Forelimb muscle (tissue), 1 donor: Measurements from ENCODE around the gene SREBF1. TPM values are rescaled to one million over a fixed set of nuclear protein-coding genes. Genes with fewer than 3 reads are reported as not detected.
"Not testable (repeated sequence)": the region's sequence is repeated elsewhere in the genome, so short reads cannot be mapped to it uniquely, and the experiment has no call there.

Source experiments
- DNase-seq: peaks from one replicate; pipeline ENCODE4 v3.0.0-alpha.2; 2013; ENCODE audit warnings: low read depth
- polyA plus RNA-seq: library from polyadenylated mRNA; unstranded; fragments of 120-200 nt; gene quantifications from one replicate; pipeline ENCODE4 v1.2.1, GENCODE V29; 2013; ENCODE audit not compliant: insufficient read length

Gene SREBF1
- polyA plus RNA-seq, 1 donor, result 33.2 TPM

DNA sequence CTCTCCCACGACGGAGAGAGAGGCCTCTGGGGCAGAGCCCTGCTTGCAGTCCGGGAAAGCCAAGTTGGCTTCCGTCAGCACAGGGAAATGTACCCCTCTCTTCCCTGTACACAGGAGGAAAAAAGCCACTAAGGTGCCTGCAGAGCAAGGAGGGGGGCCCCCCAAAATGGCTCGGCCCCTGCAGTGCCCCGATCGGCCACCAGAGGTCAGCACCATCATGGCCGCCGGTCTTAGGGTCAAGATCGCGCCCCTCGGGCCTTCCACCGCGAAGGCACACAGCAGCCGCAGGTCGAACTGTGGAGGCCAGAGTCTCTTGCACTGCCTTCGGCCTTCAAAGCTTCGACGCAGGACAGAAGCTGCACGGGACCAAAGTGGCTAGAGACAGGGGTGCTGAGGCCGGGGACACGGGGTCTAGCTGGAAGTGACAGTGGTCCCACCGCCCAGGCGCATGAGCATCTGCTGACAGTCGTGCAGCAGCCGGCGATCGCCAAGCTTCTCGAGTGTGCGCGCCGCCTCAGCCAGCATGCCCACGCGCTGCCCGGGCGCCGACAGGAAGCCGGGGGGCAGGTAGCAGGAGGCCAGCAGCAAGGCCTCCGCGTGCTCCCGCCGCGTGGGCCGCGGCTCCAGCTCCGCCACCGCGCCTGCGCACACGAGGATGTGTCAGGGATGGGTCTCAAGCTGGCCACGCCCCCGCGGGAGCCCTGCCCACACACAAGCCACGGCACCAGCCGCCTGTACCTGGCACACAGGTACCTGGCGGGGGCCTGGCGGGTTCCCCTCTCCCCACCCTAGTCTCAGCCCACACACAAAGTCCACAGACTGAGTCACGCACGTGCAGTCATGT is 24.4 kb downstream of the SREBF1 start:
- no peak for DNase-seq

DNA sequence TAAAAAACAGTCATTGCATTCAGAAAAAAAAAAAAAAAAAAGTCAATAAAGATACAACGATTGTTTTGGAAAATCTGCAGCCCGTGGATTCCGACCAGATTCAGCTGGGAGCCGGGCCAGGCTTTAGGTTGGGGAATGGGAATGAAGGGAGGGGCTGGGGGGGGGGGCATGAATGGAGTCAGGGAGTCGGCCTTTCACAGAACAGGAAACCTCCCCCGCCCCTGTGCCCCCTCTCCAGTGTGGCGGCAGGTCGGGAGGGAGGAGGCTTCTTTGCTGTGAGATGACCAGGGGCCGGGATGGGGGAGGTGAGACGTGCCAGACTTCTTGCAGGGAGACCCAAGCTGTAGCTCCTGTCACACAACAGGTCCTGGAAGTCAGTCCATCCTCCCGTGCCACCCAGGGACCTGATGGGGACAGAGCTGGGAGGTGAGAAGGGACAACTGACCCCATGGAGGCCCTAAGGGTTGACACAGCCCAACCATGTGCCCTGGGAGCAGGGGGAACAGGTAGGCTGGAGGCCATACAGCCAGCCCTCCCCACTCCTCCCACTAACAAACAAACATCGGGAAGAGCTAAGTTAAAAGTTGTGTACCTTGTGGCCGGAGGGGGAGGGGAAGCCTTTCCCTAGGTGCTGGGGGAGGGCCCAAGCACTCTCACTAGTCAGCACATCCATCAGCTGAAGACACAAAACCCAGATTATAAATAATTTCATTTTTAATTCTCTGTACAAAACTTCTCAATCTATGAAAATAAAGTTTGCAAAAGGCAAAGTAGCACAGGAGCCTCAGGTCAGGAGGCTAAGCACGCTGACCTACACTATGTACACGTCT is 25.2 kb downstream of the SREBF1 start:
- DNase-seq, result no peak

DNA sequence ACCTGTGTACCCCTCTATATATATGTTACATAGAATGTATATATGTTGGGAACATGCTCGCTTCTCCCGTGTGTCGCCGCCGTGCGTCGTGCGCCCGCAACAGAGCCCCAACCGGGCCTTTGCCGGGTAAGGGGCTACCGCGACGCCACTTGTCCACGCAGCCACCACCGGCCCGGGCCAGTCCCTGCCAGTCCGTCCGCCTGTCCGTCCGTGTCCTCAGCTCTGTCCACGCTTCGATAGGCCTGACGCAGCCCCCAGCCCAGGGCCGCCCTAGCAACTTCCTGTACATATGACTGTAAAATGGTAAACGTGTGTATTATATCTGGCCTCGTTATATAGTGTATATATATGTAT is 25.9 kb downstream of the SREBF1 start:
- DNase-seq, result no peak

DNA sequence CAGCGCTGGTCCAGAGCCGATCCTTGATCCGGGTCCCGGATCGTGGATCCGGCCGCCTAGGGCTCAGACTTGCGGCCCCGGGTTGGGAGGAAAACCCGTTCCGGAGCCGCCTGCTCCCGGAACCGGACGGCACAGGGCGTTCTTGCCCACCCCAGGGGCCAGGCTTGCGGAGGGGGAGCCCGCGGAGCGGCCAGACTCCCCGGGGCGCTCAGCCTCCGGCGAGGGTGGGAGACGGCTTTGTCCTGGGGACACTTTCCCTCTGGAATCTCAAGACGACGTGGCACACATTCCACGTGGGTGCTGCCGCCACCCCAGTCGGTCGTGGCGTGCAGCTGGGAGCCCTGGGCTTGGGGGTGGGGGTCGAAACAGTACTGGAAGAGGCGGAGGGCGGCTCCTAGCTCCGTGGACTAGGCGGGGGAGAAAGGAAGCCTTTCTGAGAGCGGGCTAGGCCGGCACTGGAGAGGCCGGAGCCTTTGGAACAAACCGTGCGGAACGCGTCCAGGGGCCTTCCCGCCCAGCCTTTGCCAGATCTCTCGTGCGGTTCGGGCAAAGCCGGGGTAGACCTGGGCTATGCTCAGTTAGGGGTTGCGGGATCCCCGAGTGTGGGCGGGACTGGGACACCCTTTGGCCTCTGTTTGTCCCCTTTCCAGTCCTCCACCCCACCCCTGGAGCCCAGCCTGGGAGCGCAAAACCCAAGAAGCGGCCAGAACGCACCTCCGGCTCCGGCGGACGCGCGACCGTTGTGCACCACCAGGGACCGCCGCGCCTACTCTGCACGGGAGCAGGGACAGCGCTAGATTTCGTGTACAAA is 26.5 kb downstream of the SREBF1 start:
- DNase-seq, result no peak

DNA sequence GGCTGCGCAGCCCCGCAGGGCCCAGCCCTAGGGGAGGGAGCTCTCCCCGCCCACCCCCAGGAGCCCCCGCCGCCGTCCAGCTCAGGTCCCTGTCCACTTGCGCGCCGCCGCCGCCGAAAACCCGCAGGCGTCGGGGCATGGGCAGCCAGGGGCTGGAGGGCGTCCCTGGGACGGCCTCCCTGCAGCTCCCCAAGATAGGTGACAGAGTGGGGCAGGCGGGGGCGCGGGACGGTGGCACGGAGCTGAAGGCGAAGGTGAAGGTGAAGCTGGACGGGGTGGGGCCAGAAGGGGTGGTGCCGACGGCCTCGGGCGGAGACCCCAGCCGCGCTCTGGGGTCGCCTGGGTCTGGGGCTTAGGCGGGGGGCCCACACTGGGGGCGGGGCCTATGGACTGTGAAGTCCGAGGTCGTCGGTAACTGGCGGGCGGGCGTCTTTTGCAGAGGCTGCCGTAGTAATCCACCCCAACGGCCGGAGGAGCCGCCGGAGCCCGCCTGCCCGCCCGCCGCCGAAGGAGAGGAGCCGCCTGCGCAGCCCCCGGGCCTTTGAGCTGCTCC is 27.2 kb downstream of the SREBF1 start:
- no peak for DNase-seq

DNA sequence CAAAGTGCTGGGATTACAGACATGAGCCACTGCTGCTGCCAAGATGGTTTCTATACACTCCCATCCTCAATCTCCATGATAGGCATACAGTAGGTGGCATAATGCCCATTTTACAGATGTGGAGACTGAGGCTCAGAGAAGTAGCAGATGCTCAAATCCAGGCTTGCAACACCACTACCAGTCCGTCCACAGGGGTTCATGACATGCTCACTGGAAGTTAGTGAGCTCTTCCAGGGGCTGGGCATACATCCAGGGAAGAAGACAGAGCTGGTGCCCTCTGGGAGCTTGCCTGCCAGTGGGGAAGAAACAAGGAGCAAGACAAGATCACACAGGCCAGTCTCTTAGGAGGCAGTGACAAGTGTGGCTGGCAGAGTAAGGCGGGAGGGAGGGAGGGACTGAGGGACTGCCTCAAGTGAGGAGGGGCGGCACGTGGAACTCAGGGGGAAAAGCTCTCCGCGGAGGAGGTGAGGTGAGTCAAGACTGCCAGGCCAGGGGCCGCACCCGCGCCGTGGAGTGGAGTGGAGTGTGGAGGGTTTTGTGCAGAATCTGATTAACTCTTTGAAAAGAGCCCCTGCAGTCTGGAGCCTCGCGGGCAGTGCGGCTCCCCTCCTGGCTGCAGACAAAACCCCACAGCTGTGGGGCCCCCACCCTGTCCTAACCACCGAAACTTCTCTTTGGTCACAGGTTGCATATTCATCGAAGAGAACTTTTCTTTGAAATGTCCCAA is 27.9 kb downstream of the SREBF1 start:
- DNase-seq, result no peak

DNA sequence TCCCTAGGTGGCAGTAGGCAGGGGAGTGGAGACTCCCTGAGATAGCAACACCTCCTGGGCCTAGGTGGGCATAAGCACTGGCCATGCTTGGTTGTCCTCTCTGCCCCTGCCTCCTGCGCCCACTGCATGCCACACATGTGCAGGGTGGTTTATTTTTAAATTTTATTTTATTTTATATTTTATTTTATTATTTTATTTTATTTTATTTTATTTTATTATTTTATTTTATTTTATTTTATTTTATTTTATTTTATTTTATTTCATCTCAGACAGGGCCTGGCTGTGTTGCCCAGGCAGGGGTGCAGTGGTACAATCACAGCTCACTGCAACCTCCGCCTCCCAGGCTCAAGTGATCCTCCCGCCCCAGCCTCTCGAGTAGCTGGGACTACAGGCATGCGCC is 28.6 kb downstream of the SREBF1 start:
- DNase-seq, result not testable (repeated sequence)

DNA sequence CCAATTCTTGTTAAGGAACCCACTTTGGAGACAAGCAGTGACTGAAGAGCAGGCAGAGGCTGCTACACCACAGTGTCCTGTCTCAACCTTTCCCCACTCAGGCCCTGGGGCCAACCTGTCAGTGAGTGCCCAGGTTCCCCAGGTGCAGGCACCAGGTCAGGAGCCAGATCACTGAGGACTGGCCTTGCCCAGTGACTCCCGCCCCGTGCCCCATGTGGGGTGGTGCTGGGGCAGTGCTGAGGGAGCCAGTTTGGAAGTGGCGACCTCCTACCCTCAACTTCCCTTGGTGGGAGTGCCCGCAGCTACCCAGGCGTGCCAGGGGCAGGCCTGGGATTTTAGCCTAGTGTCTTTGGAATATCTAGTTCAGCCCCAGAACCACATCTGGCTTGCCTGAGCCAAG is 29.3 kb downstream of the SREBF1 start:
- no peak for DNase-seq

DNA sequence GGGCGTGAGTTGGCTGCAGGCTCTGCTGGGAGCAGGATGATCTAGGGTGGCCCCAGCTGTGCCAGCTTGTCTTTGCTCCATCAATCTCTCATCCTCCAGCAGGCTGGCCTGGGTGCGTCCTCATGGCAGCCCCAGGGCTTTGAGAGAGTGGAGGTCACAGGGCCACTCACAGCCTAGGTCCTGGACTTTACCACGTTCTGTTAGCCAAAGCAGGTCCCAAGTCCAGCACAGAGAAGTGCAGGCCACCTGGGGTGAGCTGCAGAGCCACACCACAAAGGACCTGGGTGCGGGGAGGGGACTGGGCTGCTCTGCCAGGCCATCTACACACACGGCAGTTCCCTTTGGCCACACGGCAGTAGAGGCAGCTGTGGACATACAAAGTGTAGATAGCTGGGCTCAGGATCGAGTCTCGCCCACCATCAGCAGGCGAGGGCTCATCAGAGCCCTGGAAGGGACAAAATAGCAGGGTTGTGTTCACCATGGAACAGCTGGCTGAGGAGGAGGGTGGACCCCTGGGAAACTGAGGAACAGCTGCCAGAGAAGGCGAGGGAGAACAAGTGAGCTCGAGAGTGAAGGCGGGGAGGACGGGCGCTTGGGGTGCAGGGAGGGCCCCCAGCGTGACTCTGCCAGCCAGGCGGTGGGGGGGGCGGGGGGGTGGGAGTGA is 30.0 kb downstream of the SREBF1 start:
- DNase-seq, result no peak

DNA sequence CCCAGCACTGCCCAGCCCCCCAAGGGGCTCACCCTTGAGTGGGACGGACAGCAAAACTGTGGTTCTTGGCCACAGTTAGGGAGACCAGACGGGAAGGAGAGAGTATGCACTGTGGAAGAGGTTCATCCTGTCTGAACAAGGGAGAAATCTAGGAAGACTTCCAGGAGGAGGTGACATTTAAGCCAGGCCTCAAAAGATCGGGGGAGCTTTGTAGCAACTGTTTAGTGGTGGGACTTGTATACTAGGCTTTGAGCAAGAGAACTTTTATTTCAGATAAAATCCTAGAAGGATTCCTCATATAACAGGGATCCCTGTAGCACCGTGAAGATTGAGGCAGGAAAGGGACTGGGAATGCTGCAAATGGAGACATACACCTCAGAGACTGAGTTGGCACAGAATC is 30.8 kb downstream of the SREBF1 start:
- no peak for DNase-seq

DNA sequence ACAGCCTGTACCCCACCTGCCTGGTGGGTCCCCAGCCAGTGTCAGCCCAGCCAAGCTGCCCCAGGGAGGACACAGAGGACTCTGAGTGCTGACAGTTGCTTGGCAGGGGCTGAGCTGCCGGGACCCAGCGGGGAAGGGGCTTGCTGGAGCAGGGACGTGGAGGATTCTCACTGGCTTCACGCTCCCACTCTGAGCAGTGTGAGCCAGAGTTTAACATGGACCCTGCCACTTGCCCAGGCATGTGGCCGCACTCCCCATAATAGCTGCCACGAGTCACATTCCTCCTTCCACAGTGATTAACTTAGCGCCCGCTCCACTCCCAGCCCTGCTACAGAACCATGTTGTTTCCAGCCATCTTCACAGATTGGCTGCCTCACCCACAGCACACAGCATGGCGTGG is 31.2 kb downstream of the SREBF1 start:
- DNase-seq, result no peak

DNA sequence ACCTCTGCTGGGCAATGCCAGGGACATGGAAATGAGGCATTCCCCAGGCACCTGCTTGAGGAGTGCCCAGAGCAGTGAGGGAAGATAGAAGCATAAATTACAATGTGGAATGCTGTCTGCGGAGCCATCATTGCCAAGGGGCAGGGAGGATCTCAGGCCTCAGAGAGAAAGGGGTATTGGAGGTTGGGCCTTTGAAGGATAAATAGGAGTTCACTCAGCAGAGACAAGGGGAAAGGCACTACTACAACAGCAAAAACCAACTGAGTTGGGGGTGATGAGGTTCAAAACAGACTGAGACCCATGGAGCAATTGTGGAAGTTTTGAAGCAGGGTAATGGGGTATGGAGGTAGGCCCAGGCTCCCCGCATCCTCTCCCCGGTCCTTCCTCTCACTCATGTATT is 32.8 kb downstream of the SREBF1 start:
- no peak for DNase-seq

DNA sequence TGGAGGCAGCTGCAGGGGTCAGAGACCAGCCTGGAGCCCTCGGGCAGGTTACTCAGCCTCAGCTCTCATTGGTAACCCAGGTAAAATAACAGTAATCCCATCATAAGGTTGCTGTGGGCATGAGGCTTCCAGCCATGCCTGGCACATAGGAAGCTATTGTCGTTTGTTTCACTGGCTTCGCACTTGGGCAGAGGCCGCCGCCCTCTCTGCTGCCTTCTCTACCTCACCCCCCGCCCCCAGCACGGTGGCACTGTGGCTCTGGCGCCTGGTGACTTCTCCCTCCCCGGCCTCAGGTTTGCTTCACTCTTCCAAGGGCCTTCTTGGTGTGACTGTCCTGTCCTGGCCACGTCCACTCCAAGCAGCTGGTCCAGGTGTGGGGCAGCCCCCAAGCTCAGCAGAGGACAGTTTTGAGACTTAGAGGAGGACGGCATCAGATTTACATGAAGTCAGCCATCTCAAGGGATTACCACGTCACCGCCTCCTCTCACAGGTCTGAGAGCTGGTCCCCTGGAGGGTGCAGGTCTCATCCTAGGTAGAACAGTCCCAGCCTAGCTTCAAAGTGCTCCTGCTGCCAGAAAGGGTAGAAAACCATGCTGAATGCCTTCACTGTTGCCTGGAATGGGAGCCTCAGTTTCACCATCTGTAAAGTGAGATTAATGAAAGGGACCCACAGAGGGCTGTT is 34.8 kb downstream of the SREBF1 start:
- no peak for DNase-seq

DNA sequence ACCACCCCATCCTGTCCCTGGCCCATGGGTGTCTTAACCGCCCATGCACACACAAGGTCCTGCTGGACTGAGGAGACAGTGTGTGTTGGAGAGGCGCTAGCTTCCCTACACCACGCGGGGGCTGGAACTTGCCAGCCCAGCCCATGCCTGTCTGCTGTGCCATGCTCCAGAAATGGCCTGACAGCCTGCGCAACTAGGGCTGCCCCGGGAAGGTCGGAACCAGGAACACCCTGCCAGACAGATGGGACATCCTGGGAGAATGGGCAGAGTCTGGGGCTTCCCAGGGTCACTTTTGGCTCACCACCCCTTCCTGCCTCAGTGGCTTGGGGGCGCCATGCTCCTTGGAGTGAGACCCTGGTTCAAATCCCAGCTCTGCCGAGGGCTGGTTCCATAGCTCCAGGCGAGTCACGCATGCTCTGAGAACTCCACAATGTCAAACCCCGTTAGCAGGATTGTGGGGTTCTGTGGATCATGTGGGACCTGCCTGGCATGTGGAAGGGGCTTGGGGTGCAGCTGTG is 36.2 kb downstream of the SREBF1 start:
- DNase-seq, result no peak

DNA sequence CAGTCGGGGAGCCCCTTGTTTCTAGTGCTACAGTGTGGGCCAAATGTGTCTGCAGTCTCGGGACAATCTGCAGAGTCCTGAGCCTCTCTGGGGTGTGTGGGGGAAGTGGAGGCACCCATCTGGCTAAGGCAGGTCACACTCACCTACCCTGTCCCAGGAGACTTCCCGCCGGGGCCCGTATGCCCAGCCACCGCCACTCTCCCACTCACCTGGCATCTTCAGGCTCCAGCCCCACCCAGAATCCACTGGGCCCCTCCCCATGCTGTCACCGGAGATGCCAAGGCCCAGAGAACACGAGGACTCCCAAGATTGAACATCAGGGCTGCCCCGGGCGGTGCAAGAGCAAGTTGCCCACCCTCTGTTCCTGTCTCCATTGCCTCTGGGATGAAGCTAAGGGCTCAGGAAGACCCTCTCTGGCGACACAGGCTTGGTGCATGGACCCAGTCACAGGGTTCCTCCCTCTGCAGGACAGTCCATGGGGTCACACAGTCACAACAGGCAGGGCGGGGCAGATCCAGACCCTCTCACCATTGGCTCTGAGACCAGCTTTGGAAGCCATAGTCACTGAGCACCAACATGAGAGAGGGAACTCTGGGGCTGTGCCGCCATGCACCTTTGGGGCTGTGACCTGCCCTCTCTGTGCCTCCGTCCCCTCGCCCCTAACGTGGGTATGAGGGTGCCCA is 38.1 kb downstream of the SREBF1 start:
- no peak for DNase-seq

DNA sequence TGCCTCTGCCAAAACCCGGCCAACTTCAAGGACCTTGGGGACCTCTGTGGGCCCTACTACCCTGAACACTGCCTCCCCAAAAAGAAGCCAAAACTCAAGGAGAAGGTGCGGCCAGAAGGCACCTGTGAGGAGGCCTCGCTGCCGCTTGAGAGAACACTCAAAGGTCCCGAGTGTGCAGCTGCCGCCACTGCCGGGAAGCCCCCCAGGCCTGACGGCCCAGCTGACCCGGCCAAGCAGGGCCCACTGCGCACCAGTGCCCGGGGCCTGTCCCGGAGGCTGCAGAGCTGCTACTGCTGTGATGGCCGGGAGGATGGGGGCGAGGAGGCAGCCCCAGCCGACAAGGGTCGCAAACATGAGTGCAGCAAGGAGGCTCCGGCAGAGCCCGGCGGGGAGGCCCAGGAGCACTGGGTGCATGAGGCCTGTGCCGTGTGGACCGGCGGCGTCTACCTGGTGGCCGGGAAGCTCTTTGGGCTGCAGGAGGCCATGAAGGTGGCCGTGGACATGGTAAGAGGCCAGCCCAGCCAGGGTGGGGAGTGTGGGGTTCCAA is 38.7 kb downstream of the SREBF1 start:
- DNase-seq, result no peak

DNA sequence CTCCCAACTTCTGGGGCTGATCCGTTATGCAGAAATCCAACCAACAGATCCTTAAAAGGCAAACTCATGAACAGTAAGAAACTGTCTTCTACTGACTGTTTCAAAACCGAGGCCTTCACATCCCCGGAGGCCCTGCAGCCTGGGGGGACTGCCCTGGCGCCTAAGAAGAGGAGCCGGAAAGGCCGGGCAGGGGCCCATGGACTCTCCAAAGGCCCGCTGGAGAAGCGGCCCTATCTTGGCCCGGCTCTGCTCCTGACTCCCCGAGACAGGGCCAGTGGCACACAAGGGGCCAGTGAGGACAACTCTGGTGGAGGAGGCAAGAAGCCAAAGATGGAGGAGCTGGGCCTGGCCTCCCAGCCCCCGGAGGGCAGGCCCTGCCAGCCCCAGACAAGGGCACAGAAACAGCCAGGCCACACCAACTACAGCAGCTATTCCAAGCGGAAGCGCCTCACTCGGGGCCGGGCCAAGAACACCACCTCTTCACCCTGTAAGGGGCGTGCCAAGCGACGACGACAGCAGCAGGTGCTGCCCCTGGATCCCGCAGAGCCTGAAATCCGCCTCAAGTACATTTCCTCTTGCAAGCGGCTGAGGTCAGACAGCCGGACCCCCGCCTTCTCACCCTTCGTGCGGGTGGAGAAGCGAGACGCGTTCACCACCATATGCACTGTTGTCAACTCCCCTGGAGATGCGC is 39.5 kb downstream of the SREBF1 start:
- no peak for DNase-seq

DNA sequence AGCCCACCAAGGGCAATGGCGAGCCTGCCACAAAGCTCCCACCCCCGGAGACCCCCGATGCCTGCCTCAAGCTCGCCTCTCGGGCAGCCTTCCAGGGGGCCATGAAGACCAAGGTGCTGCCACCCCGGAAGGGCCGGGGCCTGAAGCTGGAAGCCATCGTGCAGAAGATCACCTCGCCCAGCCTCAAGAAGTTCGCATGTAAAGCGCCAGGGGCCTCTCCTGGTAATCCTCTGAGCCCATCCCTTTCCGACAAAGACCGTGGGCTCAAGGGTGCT is 40.1 kb downstream of the SREBF1 start:
- no peak for DNase-seq
